HepG2 (cell line): ENCODE measurements around the gene STPG4. TPM values are rescaled to one million over a fixed set of nuclear protein-coding genes. Genes with fewer than 3 reads are reported as not detected.

ENCODE experiments used
- AGO2 ChIP-seq: fragments of 200-400 bp; formaldehyde crosslinking; optimal IDR thresholded peaks from 2 replicates; pipeline ENCODE3; 2017; ENCODE audit warnings: mild to moderate bottlenecking, low read depth, low read length, moderate library complexity
- ATF7-NPFF ChIP-seq: sonication (generic); formaldehyde crosslinking; IDR thresholded peaks from 2 replicates; pipeline ENCODE4 v1.8.1; 2023; ENCODE audit warnings: mild to moderate bottlenecking, low read depth, missing genetic modification reagents, moderate library complexity
- ATRX ChIP-seq: sonication (generic); formaldehyde crosslinking; IDR thresholded peaks from 2 replicates; pipeline ENCODE4 v1.4.0; 2020; ENCODE audit warnings: missing genetic modification reagents, borderline replicate concordance
- KAT7 ChIP-seq: IDR thresholded peaks from 2 replicates; pipeline ENCODE4 v1.6.1; 2018; ENCODE audit warnings: borderline replicate concordance, missing compliant biosample characterization
- MTA3 ChIP-seq: sonication (generic); formaldehyde crosslinking; IDR thresholded peaks from 2 replicates; pipeline ENCODE4 v1.4.0; 2020; ENCODE audit warnings: missing genetic modification reagents
- PHF20 ChIP-seq: sonication (generic); formaldehyde crosslinking; IDR thresholded peaks from 2 replicates; pipeline ENCODE4 v1.5.0; 2020; ENCODE audit warnings: mild to moderate bottlenecking, missing genetic modification reagents
- PTBP1 ChIP-seq: fragments of 200-400 bp; formaldehyde crosslinking; IDR thresholded peaks from 2 replicates; pipeline ENCODE4 v1.6.1; 2018; ENCODE audit warnings: low read length, low read depth; ENCODE audit not compliant: poor library complexity, severe bottlenecking
- TSC22D2 ChIP-seq: sonication (generic); formaldehyde crosslinking; IDR thresholded peaks from 2 replicates; pipeline ENCODE4 v1.5.1; 2020; ENCODE audit warnings: missing genetic modification reagents, mild to moderate bottlenecking, borderline replicate concordance
- ZNF430 ChIP-seq: sonication (generic); formaldehyde crosslinking; IDR thresholded peaks from 2 replicates; pipeline ENCODE4 v1.9.0; 2021; ENCODE audit warnings: mild to moderate bottlenecking, missing genetic modification reagents
- polyA plus RNA-seq, 8 experiments: library from polyadenylated mRNA; depleted of rRNA in 3 of 8; stranded (reverse) in 7 of 8; unstranded in 1 of 8; fragments of >200 nt; fragmentation: Illumina TruSeq in 4 of 8; extraction: Trizol in 4 of 8; gene quantifications; 2 replicates each; pipeline versions ENCODE4 v1.2.1 to v1.2.3, GENCODE V29; 2011 to 2016; ENCODE audit warnings: low read depth in 4 of 8, missing spikeins in 1 of 8, mixed read lengths in 1 of 8; ENCODE audit not compliant: insufficient read depth in 1 of 8
- total RNA-seq, 5 experiments: library from RNA; depleted of rRNA; stranded (reverse); fragments of >200 nt; fragmentation: Illumina TruSeq; extraction: Trizol; gene quantifications; 2 replicates each; pipeline ENCODE4 v1.2.3, GENCODE V29; 2016; ENCODE audit warnings: low read depth in 1 of 5
- TF ChIP-seq, protein P1 (sequence below): sonication (generic); formaldehyde crosslinking; IDR thresholded peaks from 2 replicates; pipeline ENCODE4 v1.4.0; 2020; ENCODE audit warnings: missing genetic modification reagents, borderline replicate concordance
- TF ChIP-seq, protein P2 (sequence below): sonication (generic); formaldehyde crosslinking; IDR thresholded peaks from 2 replicates; pipeline ENCODE4 v1.5.0; 2020; ENCODE audit warnings: mild to moderate bottlenecking, missing genetic modification reagents
- TF ChIP-seq, protein P3 (sequence below): sonication (generic); formaldehyde crosslinking; IDR thresholded peaks from 2 replicates; pipeline ENCODE4 v1.5.0; 2020; ENCODE audit warnings: mild to moderate bottlenecking, missing genetic modification reagents, borderline replicate concordance
- TF ChIP-seq, protein P4 (sequence below): sonication (generic); formaldehyde crosslinking; IDR thresholded peaks from 2 replicates; pipeline ENCODE4 v1.4.0; 2020; ENCODE audit warnings: missing genetic modification reagents, borderline replicate concordance
- TF ChIP-seq, protein P5 (sequence below): sonication (generic); formaldehyde crosslinking; IDR thresholded peaks from 2 replicates; pipeline ENCODE4 v1.4.0; 2020; ENCODE audit warnings: missing genetic modification reagents

The STPG4 gene
- total and polyA plus RNA-seq, 2 of the 13 experiments (the other 11 are each of a cell fraction or from before 2014, with no cell fraction given) = 0.11 to 0.15 TPM

DNA sequence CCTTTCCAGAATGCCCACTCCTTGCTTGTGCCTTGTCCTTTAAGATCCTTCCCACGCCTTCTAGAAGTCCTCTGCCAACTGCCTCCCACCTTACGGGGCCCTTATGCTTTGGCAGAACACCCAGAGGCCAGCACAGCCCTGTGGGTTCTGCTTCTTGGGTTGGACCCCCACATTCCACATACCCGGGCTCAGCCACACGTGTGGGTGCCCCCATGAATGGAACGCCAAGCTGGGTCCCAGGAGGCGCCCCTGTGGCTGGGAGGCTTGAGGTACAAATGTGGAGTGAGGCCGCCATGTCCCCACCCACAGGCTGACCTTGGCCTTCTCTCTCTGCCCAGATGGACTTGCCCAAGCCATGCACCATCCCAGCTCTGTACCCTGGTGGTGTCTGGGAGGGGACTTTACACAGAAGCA is 74.2 kb downstream of the STPG4 start (continued):
- TF ChIP-seq, protein P1, sequence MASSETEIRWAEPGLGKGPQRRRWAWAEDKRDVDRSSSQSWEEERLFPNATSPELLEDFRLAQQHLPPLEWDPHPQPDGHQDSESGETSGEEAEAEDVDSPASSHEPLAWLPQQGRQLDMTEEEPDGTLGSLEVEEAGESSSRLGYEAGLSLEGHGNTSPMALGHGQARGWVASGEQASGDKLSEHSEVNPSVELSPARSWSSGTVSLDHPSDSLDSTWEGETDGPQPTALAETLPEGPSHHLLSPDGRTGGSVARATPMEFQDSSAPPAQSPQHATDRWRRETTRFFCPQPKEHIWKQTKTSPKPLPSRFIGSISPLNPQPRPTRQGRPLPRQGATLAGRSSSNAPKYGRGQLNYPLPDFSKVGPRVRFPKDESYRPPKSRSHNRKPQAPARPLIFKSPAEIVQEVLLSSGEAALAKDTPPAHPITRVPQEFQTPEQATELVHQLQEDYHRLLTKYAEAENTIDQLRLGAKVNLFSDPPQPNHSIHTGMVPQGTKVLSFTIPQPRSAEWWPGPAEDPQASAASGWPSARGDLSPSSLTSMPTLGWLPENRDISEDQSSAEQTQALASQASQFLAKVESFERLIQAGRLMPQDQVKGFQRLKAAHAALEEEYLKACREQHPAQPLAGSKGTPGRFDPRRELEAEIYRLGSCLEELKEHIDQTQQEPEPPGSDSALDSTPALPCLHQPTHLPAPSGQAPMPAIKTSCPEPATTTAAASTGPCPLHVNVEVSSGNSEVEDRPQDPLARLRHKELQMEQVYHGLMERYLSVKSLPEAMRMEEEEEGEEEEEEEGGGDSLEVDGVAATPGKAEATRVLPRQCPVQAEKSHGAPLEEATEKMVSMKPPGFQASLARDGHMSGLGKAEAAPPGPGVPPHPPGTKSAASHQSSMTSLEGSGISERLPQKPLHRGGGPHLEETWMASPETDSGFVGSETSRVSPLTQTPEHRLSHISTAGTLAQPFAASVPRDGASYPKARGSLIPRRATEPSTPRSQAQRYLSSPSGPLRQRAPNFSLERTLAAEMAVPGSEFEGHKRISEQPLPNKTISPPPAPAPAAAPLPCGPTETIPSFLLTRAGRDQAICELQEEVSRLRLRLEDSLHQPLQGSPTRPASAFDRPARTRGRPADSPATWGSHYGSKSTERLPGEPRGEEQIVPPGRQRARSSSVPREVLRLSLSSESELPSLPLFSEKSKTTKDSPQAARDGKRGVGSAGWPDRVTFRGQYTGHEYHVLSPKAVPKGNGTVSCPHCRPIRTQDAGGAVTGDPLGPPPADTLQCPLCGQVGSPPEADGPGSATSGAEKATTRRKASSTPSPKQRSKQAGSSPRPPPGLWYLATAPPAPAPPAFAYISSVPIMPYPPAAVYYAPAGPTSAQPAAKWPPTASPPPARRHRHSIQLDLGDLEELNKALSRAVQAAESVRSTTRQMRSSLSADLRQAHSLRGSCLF = no peak
- TF ChIP-seq, protein P2, sequence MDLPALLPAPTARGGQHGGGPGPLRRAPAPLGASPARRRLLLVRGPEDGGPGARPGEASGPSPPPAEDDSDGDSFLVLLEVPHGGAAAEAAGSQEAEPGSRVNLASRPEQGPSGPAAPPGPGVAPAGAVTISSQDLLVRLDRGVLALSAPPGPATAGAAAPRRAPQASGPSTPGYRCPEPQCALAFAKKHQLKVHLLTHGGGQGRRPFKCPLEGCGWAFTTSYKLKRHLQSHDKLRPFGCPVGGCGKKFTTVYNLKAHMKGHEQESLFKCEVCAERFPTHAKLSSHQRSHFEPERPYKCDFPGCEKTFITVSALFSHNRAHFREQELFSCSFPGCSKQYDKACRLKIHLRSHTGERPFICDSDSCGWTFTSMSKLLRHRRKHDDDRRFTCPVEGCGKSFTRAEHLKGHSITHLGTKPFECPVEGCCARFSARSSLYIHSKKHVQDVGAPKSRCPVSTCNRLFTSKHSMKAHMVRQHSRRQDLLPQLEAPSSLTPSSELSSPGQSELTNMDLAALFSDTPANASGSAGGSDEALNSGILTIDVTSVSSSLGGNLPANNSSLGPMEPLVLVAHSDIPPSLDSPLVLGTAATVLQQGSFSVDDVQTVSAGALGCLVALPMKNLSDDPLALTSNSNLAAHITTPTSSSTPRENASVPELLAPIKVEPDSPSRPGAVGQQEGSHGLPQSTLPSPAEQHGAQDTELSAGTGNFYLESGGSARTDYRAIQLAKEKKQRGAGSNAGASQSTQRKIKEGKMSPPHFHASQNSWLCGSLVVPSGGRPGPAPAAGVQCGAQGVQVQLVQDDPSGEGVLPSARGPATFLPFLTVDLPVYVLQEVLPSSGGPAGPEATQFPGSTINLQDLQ (CRISPR knock-in tag) = no peak
- TF ChIP-seq AGO2 = peak; percentile 85
- TF ChIP-seq, protein P3, sequence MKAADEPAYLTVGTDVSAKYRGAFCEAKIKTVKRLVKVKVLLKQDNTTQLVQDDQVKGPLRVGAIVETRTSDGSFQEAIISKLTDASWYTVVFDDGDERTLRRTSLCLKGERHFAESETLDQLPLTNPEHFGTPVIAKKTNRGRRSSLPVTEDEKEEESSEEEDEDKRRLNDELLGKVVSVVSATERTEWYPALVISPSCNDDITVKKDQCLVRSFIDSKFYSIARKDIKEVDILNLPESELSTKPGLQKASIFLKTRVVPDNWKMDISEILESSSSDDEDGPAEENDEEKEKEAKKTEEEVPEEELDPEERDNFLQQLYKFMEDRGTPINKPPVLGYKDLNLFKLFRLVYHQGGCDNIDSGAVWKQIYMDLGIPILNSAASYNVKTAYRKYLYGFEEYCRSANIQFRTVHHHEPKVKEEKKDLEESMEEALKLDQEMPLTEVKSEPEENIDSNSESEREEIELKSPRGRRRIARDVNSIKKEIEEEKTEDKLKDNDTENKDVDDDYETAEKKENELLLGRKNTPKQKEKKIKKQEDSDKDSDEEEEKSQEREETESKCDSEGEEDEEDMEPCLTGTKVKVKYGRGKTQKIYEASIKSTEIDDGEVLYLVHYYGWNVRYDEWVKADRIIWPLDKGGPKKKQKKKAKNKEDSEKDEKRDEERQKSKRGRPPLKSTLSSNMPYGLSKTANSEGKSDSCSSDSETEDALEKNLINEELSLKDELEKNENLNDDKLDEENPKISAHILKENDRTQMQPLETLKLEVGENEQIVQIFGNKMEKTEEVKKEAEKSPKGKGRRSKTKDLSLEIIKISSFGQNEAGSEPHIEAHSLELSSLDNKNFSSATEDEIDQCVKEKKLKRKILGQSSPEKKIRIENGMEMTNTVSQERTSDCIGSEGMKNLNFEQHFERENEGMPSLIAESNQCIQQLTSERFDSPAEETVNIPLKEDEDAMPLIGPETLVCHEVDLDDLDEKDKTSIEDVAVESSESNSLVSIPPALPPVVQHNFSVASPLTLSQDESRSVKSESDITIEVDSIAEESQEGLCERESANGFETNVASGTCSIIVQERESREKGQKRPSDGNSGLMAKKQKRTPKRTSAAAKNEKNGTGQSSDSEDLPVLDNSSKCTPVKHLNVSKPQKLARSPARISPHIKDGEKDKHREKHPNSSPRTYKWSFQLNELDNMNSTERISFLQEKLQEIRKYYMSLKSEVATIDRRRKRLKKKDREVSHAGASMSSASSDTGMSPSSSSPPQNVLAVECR (CRISPR knock-in tag) = no peak
- no peak for TF ChIP-seq KAT7 (CRISPR knock-in tag)
- TF ChIP-seq PTBP1 = no peak
- no peak for TF ChIP-seq MTA3
- no peak for TF ChIP-seq ZNF430 (CRISPR knock-in tag)
- no peak for TF ChIP-seq PHF20 (CRISPR knock-in tag)
- TF ChIP-seq ATF7-NPFF (CRISPR knock-in tag) = no peak
- TF ChIP-seq ATRX (CRISPR knock-in tag) = no peak
- TF ChIP-seq, protein P4, sequence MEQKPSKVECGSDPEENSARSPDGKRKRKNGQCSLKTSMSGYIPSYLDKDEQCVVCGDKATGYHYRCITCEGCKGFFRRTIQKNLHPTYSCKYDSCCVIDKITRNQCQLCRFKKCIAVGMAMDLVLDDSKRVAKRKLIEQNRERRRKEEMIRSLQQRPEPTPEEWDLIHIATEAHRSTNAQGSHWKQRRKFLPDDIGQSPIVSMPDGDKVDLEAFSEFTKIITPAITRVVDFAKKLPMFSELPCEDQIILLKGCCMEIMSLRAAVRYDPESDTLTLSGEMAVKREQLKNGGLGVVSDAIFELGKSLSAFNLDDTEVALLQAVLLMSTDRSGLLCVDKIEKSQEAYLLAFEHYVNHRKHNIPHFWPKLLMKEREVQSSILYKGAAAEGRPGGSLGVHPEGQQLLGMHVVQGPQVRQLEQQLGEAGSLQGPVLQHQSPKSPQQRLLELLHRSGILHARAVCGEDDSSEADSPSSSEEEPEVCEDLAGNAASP (CRISPR knock-in tag) = no peak
- TF ChIP-seq TSC22D2 (CRISPR knock-in tag) = no peak
- TF ChIP-seq, protein P5, sequence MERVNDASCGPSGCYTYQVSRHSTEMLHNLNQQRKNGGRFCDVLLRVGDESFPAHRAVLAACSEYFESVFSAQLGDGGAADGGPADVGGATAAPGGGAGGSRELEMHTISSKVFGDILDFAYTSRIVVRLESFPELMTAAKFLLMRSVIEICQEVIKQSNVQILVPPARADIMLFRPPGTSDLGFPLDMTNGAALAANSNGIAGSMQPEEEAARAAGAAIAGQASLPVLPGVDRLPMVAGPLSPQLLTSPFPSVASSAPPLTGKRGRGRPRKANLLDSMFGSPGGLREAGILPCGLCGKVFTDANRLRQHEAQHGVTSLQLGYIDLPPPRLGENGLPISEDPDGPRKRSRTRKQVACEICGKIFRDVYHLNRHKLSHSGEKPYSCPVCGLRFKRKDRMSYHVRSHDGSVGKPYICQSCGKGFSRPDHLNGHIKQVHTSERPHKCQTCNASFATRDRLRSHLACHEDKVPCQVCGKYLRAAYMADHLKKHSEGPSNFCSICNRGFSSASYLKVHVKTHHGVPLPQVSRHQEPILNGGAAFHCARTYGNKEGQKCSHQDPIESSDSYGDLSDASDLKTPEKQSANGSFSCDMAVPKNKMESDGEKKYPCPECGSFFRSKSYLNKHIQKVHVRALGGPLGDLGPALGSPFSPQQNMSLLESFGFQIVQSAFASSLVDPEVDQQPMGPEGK (CRISPR knock-in tag) = 0 out of 2 replicates have a peak, but pooled peaks have one; percentile 14
